OCI-LY7 (cell line): ENCODE measurements around the gene ASB13.

Experiments
- CTCF ChIP-seq: fragments of 200-600 bp; sonication (generic); conservative IDR thresholded peaks from 2 replicates; pipeline ENCODE4 v1.5.1; 2014; ENCODE audit warnings: mild to moderate bottlenecking, antibody characterized with exemption, low read length, moderate library complexity, mixed read lengths
- EZH2phosphoT487 ChIP-seq: fragments of 200-600 bp; sonication (generic); IDR thresholded peaks from 2 replicates; pipeline ENCODE4 v1.6.1; 2018; ENCODE audit warnings: low read depth, borderline replicate concordance, mild to moderate bottlenecking, mixed run types, antibody characterized with exemption, low read length, moderate library complexity, mixed read lengths

GRCh38 chr10:5663692-5664427 lies 2.5 kb downstream of the ASB13 start:
- TF ChIP-seq CTCF = no peak
- TF ChIP-seq EZH2phosphoT487 = no peak
